Renal pelvis (tissue), 4 donors: ENCODE results near the gene KRT4. TPM values are rescaled to one million over a fixed set of nuclear protein-coding genes. Genes with fewer than 3 reads are reported as not detected.

Experiments
- DNase-seq: peaks from one replicate; pipeline ENCODE4 v3.0.0-alpha.2; 2013
- polyA plus RNA-seq, 3 donors: library from polyadenylated mRNA; unstranded; fragments of 120-200 nt; gene quantifications; one replicate each; pipeline ENCODE4 v1.2.1, GENCODE V29; 2013; ENCODE audit not compliant: insufficient read length in 3 of 3

Gene KRT4
- polyA plus RNA-seq, 3 donors = 0.40 to 0.65 (median 0.51) TPM

DNA sequence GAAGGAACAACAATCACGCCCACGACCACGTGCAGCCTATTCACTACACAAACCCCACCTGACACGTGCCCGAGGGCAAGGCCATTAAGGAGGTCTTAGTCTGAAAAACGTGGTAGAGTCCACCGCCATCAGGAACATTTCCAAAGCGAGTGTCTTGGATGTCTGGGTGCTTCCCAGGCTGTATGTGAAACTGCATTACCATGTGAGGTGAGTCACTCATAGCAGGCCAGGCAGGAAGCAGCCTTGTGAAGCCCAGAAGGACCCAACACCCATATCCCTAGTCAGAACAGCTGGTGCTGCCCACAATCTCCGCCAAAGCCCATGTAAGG lies 23.5 kb upstream of the KRT4 start:
- DNase-seq = no peak

GRCh38 chr12:52836491-52837412 lies 22.8 kb upstream of the KRT4 start:
- DNase-seq = no peak

DNA sequence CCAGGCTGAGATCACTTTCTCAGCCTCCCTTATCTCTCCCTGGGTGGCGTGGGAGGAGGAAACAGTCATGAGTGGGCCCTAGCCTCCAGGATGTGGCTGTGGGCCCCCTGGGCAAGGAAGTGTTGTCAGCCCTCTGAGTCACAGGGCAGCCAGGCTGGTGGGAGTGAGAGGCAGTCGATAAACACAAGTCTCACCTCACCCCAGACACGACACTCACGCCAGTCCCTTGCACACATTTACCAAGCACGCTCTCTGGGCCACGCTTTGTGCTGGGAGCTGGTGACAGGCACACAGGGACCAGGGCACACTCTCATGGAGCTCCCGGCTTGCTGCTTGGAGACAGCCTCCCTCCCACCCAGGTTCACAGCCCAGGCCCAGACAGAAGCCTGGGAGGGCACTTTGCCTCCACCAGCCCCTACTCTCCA lies 22.1 kb upstream of the KRT4 start:
- DNase-seq = no peak

- DNase-seq = no peak
Observed at GRCh38 chr12:52835271-52836041, 21.5 kb upstream of the KRT4 start.

- no peak for DNase-seq
Observed at GRCh38 chr12:52834727-52835001, 20.7 kb upstream of the KRT4 start.

DNA sequence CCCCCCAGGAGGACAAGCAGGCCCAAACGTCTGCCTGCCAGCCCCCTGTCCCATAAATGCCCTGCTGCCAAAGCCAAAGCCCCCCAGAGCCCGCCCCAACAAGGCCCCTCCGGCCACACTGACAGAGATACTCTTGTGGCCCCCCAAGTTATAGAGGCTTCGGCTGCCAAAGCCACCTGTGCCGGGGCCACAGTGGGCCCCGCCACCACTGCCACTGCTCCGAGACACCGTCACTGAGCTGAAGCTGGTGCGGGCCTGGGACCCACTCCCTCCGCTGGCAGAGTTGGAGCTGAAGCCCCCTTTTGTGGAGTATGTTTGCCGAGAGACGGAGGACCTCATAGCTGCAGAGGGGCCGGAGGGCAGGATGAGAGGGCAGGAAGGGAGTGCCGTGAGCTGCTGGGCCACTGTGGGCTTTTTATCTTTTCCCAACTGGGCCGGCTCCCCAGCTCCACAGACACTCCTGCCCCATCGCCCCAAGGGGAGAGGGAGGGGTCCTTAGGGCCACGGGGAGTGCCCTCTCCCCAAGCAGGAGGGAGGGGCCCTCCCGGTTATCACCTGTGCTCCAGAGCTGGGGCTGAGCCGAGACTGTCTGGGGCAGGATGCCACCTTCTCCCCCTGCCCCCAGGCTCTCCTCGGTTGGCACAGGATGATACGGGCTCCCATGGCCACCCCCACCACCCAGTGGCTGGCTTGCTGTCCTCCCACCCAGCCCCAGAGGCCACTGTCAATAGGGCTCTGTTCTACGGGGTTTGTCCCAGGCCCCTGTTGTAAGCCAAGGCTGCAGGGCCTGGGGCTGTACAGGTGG lies 20.2 kb upstream of the KRT4 start, which contains the start of gene KRT79:
KRT79 (minus strand) TSS at position 390 of the 805 bp plus-strand sequence; CDS start at position 339, 51 bp downstream.
- DNase-seq = no peak

GRCh38 chr12:52832985-52833905 lies 19.3 kb upstream of the KRT4 start:
- DNase-seq = no peak

DNA sequence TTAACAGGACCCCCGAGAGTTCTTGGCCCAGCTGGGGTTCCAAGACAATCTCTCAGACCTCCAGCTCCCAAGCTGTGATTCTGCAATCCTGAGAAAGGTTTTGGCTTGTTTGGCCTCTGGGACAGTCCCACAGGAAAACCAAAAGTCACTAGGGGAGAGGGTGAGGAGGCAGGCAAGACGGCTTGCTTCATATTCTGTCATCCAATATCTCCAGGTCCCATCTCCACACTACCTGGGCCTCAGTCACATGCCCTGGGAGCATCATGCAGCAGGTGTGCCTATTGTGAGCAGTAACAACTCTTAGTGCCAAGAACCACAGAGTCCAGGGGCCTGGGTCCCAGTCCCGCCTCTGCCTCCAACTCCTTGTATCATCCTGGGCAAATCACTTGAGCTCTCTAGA lies 18.5 kb upstream of the KRT4 start:
- no peak for DNase-seq

DNA sequence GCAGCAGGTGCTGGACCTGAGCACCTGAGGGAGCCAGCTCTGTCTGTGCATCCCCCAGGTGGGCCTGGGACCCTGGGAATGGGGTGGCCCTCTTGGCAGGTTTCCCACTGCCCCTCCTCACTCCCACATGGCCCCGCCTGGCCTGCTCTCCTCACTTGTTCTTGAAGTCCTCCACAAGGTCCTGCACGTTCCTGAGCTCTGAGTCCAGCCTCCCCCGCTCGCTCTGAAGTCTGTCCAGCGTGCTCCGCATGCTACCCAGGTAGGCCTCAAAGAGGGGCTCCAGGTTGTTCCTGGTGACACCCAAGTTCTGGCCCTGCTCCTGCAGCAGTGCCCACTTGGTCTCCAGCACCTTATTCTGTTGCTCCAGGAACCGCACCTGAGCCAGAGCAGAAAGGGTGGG lies 17.3 kb upstream of the KRT4 start:
- no peak for DNase-seq

GRCh38 chr12:52829986-52830770 lies 16.3 kb upstream of the KRT4 start:
- no peak for DNase-seq

DNA sequence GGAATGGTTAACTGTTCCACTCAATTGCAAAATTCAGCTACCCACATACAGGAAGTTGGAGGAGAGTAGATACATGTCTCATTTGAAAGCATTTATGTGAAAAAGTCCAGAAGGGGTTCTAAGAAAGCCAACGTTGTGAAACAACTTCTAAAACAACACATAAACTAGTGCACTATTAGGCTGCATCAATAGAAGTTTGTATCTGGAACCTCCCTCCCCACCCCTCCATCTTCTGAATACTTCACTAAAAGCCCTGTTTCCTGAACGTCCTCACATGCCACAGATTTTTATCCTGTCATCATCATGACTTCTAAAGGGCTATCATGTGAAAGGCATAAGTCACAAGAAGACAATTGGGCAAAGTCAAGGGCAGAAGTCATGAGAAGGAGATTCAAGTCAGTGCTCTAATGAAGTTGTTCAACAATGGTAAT lies 14.7 kb upstream of the KRT4 start:
- no peak for DNase-seq

DNA sequence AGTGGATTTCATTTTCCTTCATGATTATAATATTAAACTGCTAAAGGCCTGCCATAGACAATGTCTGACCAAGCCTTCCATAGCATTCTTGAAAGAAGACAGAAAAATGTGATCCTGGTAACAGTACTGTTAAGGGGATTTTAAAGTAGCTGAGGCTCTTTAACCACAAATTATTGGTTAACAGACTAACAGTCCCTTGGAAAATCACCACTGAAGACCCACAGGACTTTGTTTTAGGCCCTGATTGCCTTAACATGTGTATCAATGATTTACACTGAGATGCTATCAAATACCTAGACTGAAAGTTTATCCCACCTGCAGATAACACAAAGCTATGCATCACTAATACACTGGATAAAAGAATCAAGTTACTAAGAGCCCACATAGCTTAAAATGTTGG lies 14.2 kb upstream of the KRT4 start:
- DNase-seq = no peak

DNA sequence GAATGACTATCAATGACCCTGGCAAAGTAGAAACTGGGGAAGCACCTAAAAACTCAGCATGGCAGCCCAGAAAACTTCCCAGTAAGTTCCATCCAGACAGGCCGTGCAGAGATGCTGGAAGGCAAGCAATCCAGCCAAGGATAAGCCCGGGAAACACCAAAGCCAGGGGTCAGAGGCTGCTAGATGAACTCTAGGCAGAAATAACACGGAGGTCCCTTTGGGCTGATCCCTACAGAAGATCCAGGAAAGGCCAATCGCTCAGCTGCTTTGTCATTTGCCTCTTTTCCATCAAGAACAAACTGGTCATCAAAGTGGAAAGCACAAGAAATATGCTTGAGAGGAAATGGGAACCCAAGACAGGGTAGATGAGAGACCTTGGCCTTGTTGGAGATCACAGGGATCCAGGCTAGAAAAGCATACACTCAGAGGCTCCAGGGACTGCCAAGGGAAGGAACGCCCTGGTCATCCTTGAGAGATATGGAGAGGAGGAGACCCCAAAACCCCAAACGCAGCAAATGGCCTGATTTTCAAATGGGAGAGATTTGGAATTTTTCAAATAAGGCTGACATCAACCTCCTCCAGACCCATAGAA lies 13.7 kb upstream of the KRT4 start:
- DNase-seq = no peak

GRCh38 chr12:52826611-52827498 lies 12.9 kb upstream of the KRT4 start:
- DNase-seq = no peak

DNA sequence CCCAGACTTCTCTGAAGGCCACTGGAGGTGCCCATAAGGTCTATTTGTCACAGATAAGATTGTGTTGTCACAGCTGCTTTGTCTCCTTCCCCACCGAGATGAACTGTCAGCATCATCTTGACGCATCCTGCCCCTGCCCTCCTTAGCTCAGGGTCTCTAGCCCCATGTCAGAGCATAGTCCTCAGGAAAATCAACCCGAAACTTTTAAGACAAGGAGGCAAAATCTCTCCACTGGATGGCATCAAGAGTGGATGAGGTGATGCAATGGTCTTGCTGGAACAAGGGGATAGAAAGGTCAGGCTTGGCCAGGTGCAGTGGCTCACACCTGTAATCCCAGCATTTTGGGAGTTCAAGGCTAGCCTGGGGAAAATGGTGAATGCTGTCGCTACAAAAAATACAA lies 12.0 kb upstream of the KRT4 start:
- no peak for DNase-seq

DNA sequence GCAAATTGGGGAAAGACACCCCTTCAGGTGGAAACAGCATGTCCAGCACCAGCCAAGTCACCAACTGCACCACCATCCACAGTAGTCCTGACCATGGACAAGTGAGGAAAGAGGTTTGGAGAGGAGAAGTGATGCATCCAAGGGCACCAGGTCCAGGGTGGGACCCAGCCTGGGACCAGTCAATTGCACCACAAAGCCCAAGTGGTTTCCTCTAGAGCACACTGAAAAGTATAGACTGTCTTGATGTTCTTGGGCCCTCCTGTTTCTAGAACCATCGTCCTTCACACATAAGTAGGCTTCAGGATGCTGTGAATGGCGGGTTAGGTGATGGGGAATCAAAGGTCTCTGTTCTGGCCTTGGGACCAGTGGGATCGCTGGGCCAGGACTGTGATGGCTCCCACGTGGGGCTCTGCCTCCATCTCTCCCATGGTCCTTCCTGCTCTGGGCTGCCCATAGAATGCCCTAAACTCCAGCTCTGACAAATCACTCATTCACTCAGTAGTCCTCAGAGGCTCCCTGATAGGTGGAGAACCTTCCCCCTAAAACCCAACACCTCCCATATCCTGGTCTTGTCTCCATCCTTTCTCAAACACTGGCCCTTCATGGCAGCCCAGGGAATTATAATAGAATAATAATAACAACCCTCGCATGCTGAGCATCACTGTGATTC lies 11.0 kb upstream of the KRT4 start:
- DNase-seq = no peak

DNA sequence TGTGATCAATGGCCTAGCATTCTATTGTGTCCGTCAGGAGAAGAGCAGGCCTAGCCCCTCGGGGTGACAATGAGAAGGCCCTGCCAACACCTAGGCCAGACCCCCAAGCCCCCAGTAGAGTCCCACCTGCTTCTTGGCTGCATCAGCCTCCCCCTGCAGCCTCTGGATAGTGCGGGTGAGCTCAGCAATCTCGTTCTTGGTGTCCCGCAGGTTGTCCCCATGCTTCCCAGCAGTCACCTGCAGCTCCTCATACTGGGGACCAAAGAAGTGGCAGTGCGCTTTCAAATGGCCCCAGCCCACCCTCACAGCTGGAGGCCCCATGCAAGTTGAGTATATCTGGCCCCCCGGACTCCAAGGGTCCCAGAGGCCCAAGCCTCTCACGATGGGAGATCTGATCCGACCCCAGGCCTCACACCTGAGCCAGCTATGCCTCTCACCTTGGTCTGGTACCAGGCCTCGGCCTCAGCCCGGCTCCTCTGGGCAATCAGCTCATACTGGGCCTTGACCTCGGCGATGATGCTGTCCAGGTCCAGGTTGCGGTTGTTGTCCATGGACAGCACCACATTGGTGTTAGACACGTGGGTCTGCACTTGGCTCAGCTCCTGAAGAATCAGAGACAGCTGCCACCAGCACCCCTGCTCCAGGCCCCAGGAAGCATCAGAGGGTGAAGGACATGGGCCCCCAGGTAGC lies 10.0 kb upstream of the KRT4 start:
- DNase-seq = no peak
